Astrocyte of the cerebellum (primary cell): ENCODE results near the gene GLIS1.

Source experiments
- DNase-seq: peaks from one replicate; pipeline ENCODE4 v3.0.0-alpha.2; 2011; ENCODE audit warnings: low read depth
- H3K4me3 ChIP-seq: 2 replicates; pipeline ENCODE4 v1.5.1; 2011; ENCODE audit warnings: mild to moderate bottlenecking, low read depth, low read length, moderate library complexity
- CTCF ChIP-seq: IDR thresholded peaks from 2 replicates; pipeline ENCODE4 v1.5.1; 2012; ENCODE audit warnings: low read length, low read depth, moderate library complexity, mild to moderate bottlenecking; ENCODE audit errors: missing control alignments
- in situ Hi-C: cut with HindIII; loops from 2 replicates; pipeline ENCODE4 v1.10.0; 2017; ENCODE audit warnings: low sequenced_read_pairs

GLIS1 gene

GRCh38 chr1:53539711-53540603 is 199.0 kb downstream of the GLIS1 start:
- DNase-seq: no peak
- no peak overlapping the region for H3K4me3 ChIP-seq
- no peak for TF ChIP-seq CTCF
- in situ Hi-C loops: no loop called here

GRCh38 chr1:53539226-53539625 is 199.7 kb downstream of the GLIS1 start:
- H3K4me3 ChIP-seq: no peak overlapping the region
- DNase-seq: no peak
- no peak for TF ChIP-seq CTCF
- in situ Hi-C loops: no loop called here

GRCh38 chr1:53536606-53537005 is 202.4 kb downstream of the GLIS1 start:
- no peak for DNase-seq
- no peak for TF ChIP-seq CTCF
- in situ Hi-C loops: no loop called here

GRCh38 chr1:53535846-53536245 is 203.1 kb downstream of the GLIS1 start:
- in situ Hi-C loops: no loop called here
- no peak for DNase-seq
- no peak overlapping the region for H3K4me3 ChIP-seq

More at GRCh38 chr1:53536606-53537005, 202.4 kb downstream of the GLIS1 start:
- H3K4me3 ChIP-seq: no peak overlapping the region

GRCh38 chr1:53535226-53535625 is 203.7 kb downstream of the GLIS1 start:
- TF ChIP-seq CTCF: no peak
- in situ Hi-C loops: no loop called here
- no peak for DNase-seq

More at GRCh38 chr1:53535846-53536245, 203.1 kb downstream of the GLIS1 start:
- TF ChIP-seq CTCF: no peak

GRCh38 chr1:53532912-53533311 is 206.1 kb downstream of the GLIS1 start:
- TF ChIP-seq CTCF: no peak
- no peak overlapping the region for H3K4me3 ChIP-seq
- in situ Hi-C loops: no loop called here
- DNase-seq: no peak

More at GRCh38 chr1:53535226-53535625, 203.7 kb downstream of the GLIS1 start:
- H3K4me3 ChIP-seq: no peak overlapping the region
